Prostate gland (tissue), 2 donors: ENCODE data around the gene CDC42EP3.

Experiments used
- POLR2A ChIP-seq: fragments of 450-650 bp; IDR thresholded peaks from one replicate; pipeline ENCODE4 v1.6.1; 2016; ENCODE audit warnings: antibody characterized with exemption, mild to moderate bottlenecking
- TF ChIP-seq, protein P1 (sequence below), 4 experiments: fragments of 200-600 bp in 2 of 4; fragments of 450-650 bp in 2 of 4; sonication (generic) in 2 of 4; IDR thresholded peaks; 1 replicate in 3 of 4; 2 replicates in 1 of 4; pipeline ENCODE4 v1.5.1; 2016 to 2019; ENCODE audit warnings: antibody characterized with exemption in 4 of 4, mild to moderate bottlenecking in 2 of 4, moderate library complexity in 2 of 4

DNA sequence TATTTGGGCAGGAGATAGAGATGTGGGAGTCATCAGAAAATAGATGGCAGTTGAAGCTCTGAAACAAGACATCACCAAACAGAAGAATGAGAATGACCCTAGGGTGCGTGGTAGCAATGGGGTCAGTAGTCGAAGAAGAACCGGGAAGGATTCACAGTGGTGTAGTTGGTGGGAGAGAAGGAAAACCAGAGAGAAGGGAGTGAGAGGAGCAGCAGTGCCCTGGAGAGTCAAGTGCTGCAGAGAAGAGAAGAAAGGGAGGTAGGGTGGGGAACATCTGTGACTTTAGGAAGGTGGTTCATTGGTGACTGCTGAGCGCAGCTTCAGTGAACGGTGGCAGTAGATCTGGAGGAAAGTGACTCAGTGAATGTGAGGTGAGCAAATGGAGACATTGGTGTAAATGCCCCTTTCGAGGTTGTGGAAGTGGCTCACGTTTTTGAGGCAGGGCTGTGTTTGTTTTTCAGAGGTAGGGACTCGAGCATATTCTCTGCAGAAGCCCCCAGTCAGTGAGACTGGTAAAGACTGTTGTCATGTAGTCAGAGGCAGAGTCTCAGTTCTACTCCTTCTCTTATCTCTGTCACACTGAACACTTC lies 36.4 kb downstream of the CDC42EP3 start:
- TF ChIP-seq, protein P1, sequence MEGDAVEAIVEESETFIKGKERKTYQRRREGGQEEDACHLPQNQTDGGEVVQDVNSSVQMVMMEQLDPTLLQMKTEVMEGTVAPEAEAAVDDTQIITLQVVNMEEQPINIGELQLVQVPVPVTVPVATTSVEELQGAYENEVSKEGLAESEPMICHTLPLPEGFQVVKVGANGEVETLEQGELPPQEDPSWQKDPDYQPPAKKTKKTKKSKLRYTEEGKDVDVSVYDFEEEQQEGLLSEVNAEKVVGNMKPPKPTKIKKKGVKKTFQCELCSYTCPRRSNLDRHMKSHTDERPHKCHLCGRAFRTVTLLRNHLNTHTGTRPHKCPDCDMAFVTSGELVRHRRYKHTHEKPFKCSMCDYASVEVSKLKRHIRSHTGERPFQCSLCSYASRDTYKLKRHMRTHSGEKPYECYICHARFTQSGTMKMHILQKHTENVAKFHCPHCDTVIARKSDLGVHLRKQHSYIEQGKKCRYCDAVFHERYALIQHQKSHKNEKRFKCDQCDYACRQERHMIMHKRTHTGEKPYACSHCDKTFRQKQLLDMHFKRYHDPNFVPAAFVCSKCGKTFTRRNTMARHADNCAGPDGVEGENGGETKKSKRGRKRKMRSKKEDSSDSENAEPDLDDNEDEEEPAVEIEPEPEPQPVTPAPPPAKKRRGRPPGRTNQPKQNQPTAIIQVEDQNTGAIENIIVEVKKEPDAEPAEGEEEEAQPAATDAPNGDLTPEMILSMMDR (IDR thresholded peaks at IDR 0.05): no peak
- no peak for TF ChIP-seq POLR2A
